Body of pancreas (tissue), 4 donors: ENCODE results near the gene CDKN2B-AS1. TPM values are rescaled to one million over a fixed set of nuclear protein-coding genes. Genes with fewer than 3 reads are reported as not detected.

Experiments used
- ATAC-seq: fragments of 150-250 bp; one replicate; pipeline ENCODE4 v1.9.1; 2016
- DNase-seq, 4 donors: peaks; one replicate each; pipeline ENCODE4 v3.0.0-alpha.2; 2019
- H3K27ac ChIP-seq, 4 donors: fragments of 200-600 bp; sonication (generic); 1 replicate in 3 of 4; 2 replicates in 1 of 4; pipeline versions ENCODE4 v1.5.1 to v1.6.1; 2016 to 2019; ENCODE audit warnings: mild to moderate bottlenecking in 1 of 4, mixed read lengths in 1 of 4, moderate library complexity in 1 of 4
- H3K27me3 ChIP-seq, 2 donors: fragments of 200-600 bp; sonication (generic); one replicate each; pipeline ENCODE4 v1.6.0; 2016; ENCODE audit warnings: mild to moderate bottlenecking in 1 of 2
- H3K36me3 ChIP-seq, 2 donors: fragments of 200-600 bp; sonication (generic); replicated peaks in 1 of 2; 2 replicates each; pipeline ENCODE4 v1.5.1; 2016; ENCODE audit warnings: low read depth in 2 of 2; ENCODE audit not compliant: insufficient read depth in 1 of 2
- H3K4me1 ChIP-seq: fragments of 200-600 bp; sonication (generic); one replicate; pipeline ENCODE4 v1.6.0; 2016
- H3K4me3 ChIP-seq, 2 donors: fragments of 200-600 bp; sonication (generic); 1 replicate in 1 of 2; 2 replicates in 1 of 2; pipeline ENCODE4 v1.5.1; 2016 to 2019
- H3K9me3 ChIP-seq, 3 donors: fragments of 200-600 bp; sonication (generic); 1 replicate in 2 of 3; 2 replicates in 1 of 3; pipeline ENCODE4 v1.5.1; 2016
- POLR2A ChIP-seq, 3 donors: fragments of 450-650 bp; IDR thresholded peaks; one replicate each; pipeline ENCODE4 v1.6.1; 2016; ENCODE audit warnings: antibody characterized with exemption in 3 of 3, mild to moderate bottlenecking in 2 of 3
- WGBS, 2 donors: methylation state at CpG; one replicate each; pipeline ENCODE4 v1.1.5; 2017; 5-methylcytosine and 5-hydroxymethylcytosine counted together
- intact Hi-C: fragments of 100-400 bp; cut with DNase I; formaldehyde crosslinking; loops from one replicate; pipeline ENCODE4 v1.15.1; 2023
- total RNA-seq, 2 donors: library from RNA; depleted of rRNA; stranded (reverse); fragments of >200 nt; gene quantifications; one replicate each; pipeline ENCODE4 v1.1.0, GENCODE V29; 2016
- TF ChIP-seq, protein P1 (sequence below), 7 experiments: fragments of 450-650 bp in 4 of 7; fragments of 200-600 bp in 3 of 7; sonication (generic) in 3 of 7; IDR thresholded peaks; one replicate each; pipeline ENCODE4 v1.5.1; 2016 to 2019; ENCODE audit warnings: antibody characterized with exemption in 7 of 7

Gene CDKN2B-AS1
- total RNA-seq, 2 donors from 2014 or later: 0.26 TPM; not detected in 1

DNA sequence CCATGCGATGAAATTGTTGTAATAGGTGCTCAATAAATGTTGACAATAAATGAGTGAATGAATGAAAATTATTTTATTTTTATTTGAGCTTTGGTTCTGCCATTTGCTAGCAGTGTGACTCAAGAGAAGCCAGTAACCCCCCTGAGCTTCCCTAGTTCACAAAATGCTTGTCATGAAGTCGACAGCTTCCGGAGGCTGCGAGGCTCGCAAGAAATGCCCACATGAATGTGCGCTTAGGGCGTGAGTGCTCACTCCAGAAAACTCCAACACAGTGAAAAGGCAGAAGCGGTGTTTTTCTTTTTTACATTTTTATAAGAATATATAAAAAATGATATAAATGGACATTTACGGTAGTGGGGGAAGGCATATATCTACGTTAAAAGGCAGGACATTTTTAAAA lies 26.9 kb upstream of the CDKN2B-AS1 start:
- no peak for ATAC-seq
- Histone ChIP-seq H3K36me3 (no peaks in the 10 kb centered on the region), H3K4me1 (peaks cover 14% of the 10 kb centered on the region), H3K27ac (no peak overlapping the region), H3K9me3 (no peaks in the 10 kb centered on the region), H3K4me3 (no peak overlapping the region), H3K27me3 (peaks cover 7 to 60% of the 10 kb centered on the region in 2 donors)
- intact Hi-C loops: no loop called here
- 22 to 29% methylated on average over 10 of the region's 10 CpGs for WGBS, 2 donors
- no peak for DNase-seq
- TF ChIP-seq POLR2A (IDR thresholded peaks at IDR 0.05): no peak
- TF ChIP-seq, protein P1, sequence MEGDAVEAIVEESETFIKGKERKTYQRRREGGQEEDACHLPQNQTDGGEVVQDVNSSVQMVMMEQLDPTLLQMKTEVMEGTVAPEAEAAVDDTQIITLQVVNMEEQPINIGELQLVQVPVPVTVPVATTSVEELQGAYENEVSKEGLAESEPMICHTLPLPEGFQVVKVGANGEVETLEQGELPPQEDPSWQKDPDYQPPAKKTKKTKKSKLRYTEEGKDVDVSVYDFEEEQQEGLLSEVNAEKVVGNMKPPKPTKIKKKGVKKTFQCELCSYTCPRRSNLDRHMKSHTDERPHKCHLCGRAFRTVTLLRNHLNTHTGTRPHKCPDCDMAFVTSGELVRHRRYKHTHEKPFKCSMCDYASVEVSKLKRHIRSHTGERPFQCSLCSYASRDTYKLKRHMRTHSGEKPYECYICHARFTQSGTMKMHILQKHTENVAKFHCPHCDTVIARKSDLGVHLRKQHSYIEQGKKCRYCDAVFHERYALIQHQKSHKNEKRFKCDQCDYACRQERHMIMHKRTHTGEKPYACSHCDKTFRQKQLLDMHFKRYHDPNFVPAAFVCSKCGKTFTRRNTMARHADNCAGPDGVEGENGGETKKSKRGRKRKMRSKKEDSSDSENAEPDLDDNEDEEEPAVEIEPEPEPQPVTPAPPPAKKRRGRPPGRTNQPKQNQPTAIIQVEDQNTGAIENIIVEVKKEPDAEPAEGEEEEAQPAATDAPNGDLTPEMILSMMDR (IDR thresholded peaks at IDR 0.05): no peak

DNA sequence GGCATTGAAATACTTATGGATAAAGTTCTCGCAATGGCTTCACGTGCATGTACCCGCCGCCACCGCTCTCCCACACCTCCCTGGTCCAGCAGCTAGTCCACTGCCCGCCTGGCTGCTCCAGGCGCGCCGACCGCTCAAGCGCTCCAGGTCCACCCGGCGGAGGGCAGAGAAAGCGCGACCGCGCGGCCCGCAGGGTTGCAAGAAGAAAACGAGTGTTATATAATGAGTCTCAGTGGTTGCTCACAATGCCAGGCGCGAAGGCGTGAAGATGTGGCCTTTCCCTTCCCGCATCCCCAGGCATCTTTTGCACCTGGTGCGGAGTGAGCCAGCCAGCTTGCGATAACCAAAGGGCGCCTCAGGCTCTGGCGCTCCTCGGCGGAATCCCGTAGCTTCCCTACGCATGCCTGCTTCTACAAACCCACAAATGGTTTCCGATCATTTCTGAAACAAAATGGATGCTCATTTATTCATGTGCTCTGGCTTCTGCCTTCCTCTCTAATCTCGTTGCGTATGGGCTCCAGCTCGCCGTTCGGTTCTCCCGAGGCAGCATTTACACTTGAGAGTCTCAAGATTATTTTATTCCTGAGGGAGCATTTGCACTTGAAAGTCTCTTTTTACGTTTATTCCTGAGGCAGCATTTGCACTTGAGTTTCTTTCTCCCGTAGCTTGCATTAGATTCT lies 26.1 kb upstream of the CDKN2B-AS1 start:
- Histone ChIP-seq H3K9me3 (no peaks in the 10 kb centered on the region), H3K36me3 (no peaks in the 10 kb centered on the region), H3K4me1 (peaks cover 14% of the 10 kb centered on the region), H3K27me3 (peaks cover 14 to 66% of the 10 kb centered on the region in 2 donors), H3K4me3 (no peak overlapping the region), H3K27ac (no peak overlapping the region)
- ATAC-seq: no peak
- no peak for TF ChIP-seq POLR2A (IDR thresholded peaks at IDR 0.05)
- DNase-seq: no peak
- intact Hi-C loops: no loop called here
- WGBS, 2 donors: 7 to 13% methylated on average over 21 to 41 of the region's 41 CpGs

DNA sequence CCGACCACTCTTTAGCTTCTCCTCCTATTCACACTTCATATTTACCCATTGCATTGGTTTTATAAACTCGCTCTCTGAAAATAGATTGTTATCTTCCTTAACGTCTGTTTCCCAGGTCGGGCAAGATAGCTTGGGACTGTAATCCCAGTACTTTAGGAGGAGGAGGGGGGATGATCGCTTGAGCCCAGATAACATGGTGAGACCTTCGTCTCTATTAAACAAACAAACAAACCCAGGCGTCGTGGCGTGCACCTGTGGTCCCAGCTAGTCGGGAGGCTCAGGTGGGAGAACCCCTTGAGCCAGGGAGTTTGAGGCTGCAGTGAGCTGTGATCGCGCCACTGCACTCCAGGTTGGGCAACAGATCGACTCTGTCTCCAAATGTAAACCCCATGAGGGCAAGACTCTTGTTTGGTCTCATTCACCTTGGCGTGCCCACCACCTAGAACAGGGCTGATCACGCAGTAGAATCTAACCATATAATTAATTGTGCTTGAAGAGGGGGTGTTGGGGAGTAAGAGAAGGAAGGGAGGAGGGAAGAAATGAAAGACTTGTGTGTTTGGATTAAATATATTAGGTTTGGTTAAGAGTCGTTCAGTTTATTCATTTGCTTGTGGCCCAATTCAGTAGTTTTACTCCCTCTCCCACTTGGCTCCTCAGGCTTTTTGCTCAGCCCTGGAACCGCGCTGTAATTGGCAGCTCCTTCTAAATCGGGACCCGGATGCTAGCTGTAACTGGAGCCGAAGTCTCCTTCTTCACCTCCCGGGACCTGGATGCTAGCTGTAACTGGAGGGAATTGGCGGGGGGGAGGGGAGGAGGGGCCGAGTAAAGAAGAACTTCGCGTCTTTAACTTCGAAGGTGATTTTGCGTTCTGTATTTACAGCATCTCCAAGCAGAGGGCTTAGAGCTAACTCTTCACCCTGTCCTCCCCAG lies 25.3 kb upstream of the CDKN2B-AS1 start:
- ATAC-seq (no peak), DNase-seq (no peak)
- Histone ChIP-seq H3K27me3 (peaks cover 21 to 74% of the 10 kb centered on the region in 2 donors), H3K4me3 (no peak overlapping the region), H3K27ac (no peak overlapping the region), H3K36me3 (no peaks in the 10 kb centered on the region), H3K4me1 (peaks cover 19% of the 10 kb centered on the region), H3K9me3 (no peaks in the 10 kb centered on the region)
- 6 to 7% methylated on average over 28 of the region's 28 CpGs for whole genome bisulfite sequencing, 2 donors
- no peak for TF ChIP-seq POLR2A (IDR thresholded peaks at IDR 0.05)
- TF ChIP-seq, protein P1 (IDR thresholded peaks at IDR 0.05): no peak
- intact Hi-C loops: no loop called here

DNA sequence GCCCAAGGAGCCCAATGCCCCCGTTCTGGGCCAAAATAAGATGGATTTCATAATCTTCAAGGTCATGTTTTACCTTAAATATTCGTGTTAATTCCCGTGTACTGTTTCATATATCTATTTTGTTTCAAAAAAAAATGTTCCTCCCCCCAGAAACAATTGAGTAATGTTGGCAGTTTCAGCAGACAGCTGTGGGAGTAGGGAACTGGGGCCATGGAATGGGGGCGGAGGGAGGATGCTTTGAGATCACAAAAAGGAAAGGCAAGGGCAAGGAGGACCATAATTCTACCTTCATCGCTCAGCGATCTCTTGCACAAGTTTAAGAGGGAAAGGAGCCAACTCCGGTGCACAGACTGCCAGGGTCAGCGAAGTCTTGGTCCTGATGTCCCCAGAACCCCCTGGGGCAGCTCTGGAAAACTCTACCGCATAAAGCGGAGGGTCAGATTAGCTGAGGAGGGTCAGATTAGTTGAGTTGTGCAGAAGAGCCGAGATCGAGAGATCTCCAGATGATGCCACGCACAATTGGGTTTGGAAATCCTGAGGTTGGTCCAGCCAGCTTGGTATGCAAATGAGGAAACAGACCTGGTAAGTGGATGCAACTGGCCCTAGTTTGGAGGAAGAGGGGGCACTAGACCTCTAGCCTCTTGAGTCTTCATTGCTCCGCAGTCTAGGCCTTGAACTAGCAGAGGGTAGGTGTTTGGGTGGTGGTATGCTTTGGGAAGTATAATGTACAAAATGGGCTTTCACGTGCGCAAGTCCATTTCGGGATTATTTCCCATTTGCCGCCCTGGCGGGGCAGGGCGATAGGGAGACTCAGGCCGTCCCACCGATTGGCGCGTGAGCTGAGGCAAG lies 24.4 kb upstream of the CDKN2B-AS1 start:
- Histone ChIP-seq H3K4me3 (no peak overlapping the region), H3K4me1 (peaks cover 22% of the 10 kb centered on the region), H3K27ac (no peak overlapping the region), H3K36me3 (no peaks in the 10 kb centered on the region), H3K27me3 (peaks cover 24 to 77% of the 10 kb centered on the region in 2 donors), H3K9me3 (no peaks in the 10 kb centered on the region)
- intact Hi-C loops: no loop called here
- TF ChIP-seq, protein P1 (IDR thresholded peaks at IDR 0.05): no peak
- no peak for TF ChIP-seq POLR2A (IDR thresholded peaks at IDR 0.05)
- 10 to 17% methylated on average over 24 of the region's 24 CpGs for WGBS, 2 donors
- no peak for ATAC-seq
- no peak for DNase-seq
